Nephron (organoid): ENCODE measurements around the gene CALCOCO1.
A peak's percentile ranks its signal among the peaks of the same experiment; 100 is the strongest.

Experiments
- H3K27ac Mint-ChIP-seq, 3 experiments: 2 replicates each; pipeline ENCODE4 v1.8.0; 2020; ENCODE audit warnings: mixed read lengths in 3 of 3, mild to moderate bottlenecking in 2 of 3, moderate library complexity in 1 of 3
- H3K27me3 Mint-ChIP-seq: 2 replicates; pipeline ENCODE4 v1.8.0; 2021; ENCODE audit warnings: low read depth, mild to moderate bottlenecking, moderate library complexity, mixed read lengths
- H3K36me3 Mint-ChIP-seq: 2 replicates; pipeline ENCODE4 v1.8.0; 2020; ENCODE audit warnings: low read depth, mixed read lengths
- H3K4me1 Mint-ChIP-seq: 2 replicates; pipeline ENCODE4 v1.8.0; 2020; ENCODE audit warnings: mixed read lengths
- H3K4me3 Mint-ChIP-seq, 3 experiments: 2 replicates each; pipeline ENCODE4 v1.8.0; 2020; ENCODE audit warnings: mild to moderate bottlenecking in 3 of 3, mixed read lengths in 3 of 3, moderate library complexity in 2 of 3
- H3K9me3 Mint-ChIP-seq: 2 replicates; pipeline ENCODE4 v1.8.0; 2020; ENCODE audit warnings: mixed read lengths
- CTCF ChIP-seq, 3 experiments: fragments of 200-600 bp; sonication (generic); IDR thresholded peaks; one replicate each; pipeline ENCODE4 v1.5.0; 2021; ENCODE audit warnings: antibody characterized with exemption in 3 of 3; ENCODE audit not compliant: unreplicated experiment in 3 of 3

CALCOCO1 gene

GRCh38 chr12:53735556-53735955 is 8.3 kb upstream of the CALCOCO1 start:
- peaks cover 14% of the 10 kb centered on the region for H3K27me3 Mint-ChIP-seq
- no peak for TF ChIP-seq CTCF (IDR thresholded peaks at IDR 0.05; ENCODE audit: unreplicated experiment in 3 of 3)
- H3K4me3 Mint-ChIP-seq = peak overlapping the region in 1 of 3 experiments; percentile 2
- peaks cover 26% of the 10 kb centered on the region for H3K4me1 Mint-ChIP-seq
- no peaks in the 10 kb centered on the region for H3K36me3 Mint-ChIP-seq
- H3K9me3 Mint-ChIP-seq = no peaks in the 10 kb centered on the region
- H3K27ac Mint-ChIP-seq = peak overlapping the region in 2 of 3 experiments; percentile 51 to 91

GRCh38 chr12:53734425-53734824 is 7.2 kb upstream of the CALCOCO1 start:
- Mint-ChIP-seq H3K4me1 (peaks cover 23% of the 10 kb centered on the region), H3K27ac (no peak overlapping the region), H3K36me3 (no peaks in the 10 kb centered on the region), H3K4me3 (no peak overlapping the region), H3K27me3 (peaks cover 18% of the 10 kb centered on the region), H3K9me3 (no peaks in the 10 kb centered on the region)
- TF ChIP-seq CTCF (IDR thresholded peaks at IDR 0.05; ENCODE audit: unreplicated experiment in 3 of 3) = no peak

- H3K36me3 Mint-ChIP-seq = no peaks in the 10 kb centered on the region
- no peak for TF ChIP-seq CTCF (IDR thresholded peaks at IDR 0.05; ENCODE audit: unreplicated experiment in 3 of 3)
- no peaks in the 10 kb centered on the region for H3K9me3 Mint-ChIP-seq
- H3K4me1 Mint-ChIP-seq = peaks cover 18% of the 10 kb centered on the region
- peaks cover 18% of the 10 kb centered on the region for H3K27me3 Mint-ChIP-seq
- H3K27ac Mint-ChIP-seq = peak overlapping the region in 2 of 3 experiments; percentile 15 to 66
- no peak overlapping the region for H3K4me3 Mint-ChIP-seq
Observed at GRCh38 chr12:53733807-53734200, 6.6 kb upstream of the CALCOCO1 start.

- no peak overlapping the region for H3K4me3 Mint-ChIP-seq
- peaks cover 18% of the 10 kb centered on the region for H3K27me3 Mint-ChIP-seq
- no peak overlapping the region for H3K27ac Mint-ChIP-seq
- no peaks in the 10 kb centered on the region for H3K36me3 Mint-ChIP-seq
- H3K9me3 Mint-ChIP-seq = no peaks in the 10 kb centered on the region
- TF ChIP-seq CTCF (IDR thresholded peaks at IDR 0.05; ENCODE audit: unreplicated experiment in 3 of 3) = no peak
- peaks cover 18% of the 10 kb centered on the region for H3K4me1 Mint-ChIP-seq
Observed at GRCh38 chr12:53733051-53733806, 6.0 kb upstream of the CALCOCO1 start.

- Mint-ChIP-seq H3K27me3 (peaks cover 18% of the 10 kb centered on the region), H3K36me3 (peaks cover 8% of the 10 kb centered on the region), H3K4me3 (no peak overlapping the region), H3K4me1 (peaks cover 29% of the 10 kb centered on the region), H3K9me3 (no peaks in the 10 kb centered on the region), H3K27ac (no peak overlapping the region)
- TF ChIP-seq CTCF (IDR thresholded peaks at IDR 0.05; ENCODE audit: unreplicated experiment in 3 of 3) = no peak
Observed at GRCh38 chr12:53729644-53730043, 2.4 kb upstream of the CALCOCO1 start.

- H3K4me3 Mint-ChIP-seq = peak overlapping the region; percentile 92 to 95 (median 94)
- H3K36me3 Mint-ChIP-seq = peaks cover 22% of the 10 kb centered on the region
- peaks cover 16% of the 10 kb centered on the region for H3K27me3 Mint-ChIP-seq
- H3K4me1 Mint-ChIP-seq = peaks cover 29% of the 10 kb centered on the region
- H3K9me3 Mint-ChIP-seq = no peaks in the 10 kb centered on the region
- H3K27ac Mint-ChIP-seq = peak overlapping the region in 2 of 3 experiments; percentile 31 to 87
- TF ChIP-seq CTCF (IDR thresholded peaks at IDR 0.05; ENCODE audit: unreplicated experiment in 3 of 3) = no peak
Observed at GRCh38 chr12:53728206-53728605, 954 bp upstream of the CALCOCO1 start.
